ENCODE data around the gene CX3CR1.

CX3CR1 gene

DNA sequence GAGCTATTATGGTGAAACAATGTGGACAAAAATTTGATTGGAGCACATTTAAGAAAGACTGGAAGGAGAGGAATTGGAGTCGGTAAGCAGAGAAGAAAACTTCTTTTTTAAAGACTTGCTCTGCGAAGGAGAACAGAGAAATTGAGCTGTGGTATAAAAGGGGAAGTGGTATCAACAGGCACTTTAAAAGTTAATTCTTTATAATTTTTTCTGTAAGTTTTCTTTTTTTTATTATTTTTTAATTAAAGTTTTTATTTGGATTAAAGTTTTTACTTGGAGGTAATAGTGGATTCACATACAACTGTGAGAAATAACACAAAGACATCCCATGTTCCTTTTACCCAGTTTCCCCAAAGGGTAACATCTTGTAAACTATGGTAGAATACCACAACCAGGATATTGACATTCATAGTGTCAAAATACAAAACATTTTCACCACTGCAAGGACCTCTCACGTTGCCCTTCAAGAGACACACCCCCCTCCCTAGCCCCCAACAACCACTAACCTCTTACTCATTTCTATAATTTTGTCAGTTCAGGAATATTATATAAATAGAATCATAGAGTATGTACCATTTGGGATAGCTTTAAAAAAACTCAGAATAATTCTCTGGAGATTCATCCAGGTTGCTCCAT, 53.6 kb downstream of the CX3CR1 start:
- POLR2A ChIA-PET, result no interaction called here
- no peaks in the 10 kb centered on the region for H3K4me1 ChIP-seq (ENCODE audit: control insufficient read depth, insufficient read depth, low read length)
- TF ChIP-seq ZNF704 (tag by site-specific recombination; IDR thresholded peaks at IDR 0.05), result no peak
- TF ChIP-seq, protein P1, sequence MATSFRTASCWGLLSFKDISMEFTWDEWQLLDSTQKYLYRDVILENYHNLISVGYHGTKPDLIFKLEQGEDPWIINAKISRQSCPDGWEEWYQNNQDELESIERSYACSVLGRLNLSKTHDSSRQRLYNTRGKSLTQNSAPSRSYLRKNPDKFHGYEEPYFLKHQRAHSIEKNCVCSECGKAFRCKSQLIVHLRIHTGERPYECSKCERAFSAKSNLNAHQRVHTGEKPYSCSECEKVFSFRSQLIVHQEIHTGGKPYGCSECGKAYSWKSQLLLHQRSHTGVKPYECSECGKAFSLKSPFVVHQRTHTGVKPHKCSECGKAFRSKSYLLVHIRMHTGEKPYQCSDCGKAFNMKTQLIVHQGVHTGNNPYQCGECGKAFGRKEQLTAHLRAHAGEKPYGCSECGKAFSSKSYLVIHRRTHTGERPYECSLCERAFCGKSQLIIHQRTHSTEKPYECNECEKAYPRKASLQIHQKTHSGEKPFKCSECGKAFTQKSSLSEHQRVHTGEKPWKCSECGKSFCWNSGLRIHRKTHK (tag by site-specific recombination; IDR thresholded peaks at IDR 0.05), result no peak
- TF ChIP-seq ZNF274 (IDR thresholded peaks at IDR 0.05; ENCODE audit: low read length), result no peak
- TF ChIP-seq ZNF274 (tag by site-specific recombination; IDR thresholded peaks at IDR 0.05; ENCODE audit: borderline replicate concordance), result no peak
- TF ChIP-seq, protein P2, sequence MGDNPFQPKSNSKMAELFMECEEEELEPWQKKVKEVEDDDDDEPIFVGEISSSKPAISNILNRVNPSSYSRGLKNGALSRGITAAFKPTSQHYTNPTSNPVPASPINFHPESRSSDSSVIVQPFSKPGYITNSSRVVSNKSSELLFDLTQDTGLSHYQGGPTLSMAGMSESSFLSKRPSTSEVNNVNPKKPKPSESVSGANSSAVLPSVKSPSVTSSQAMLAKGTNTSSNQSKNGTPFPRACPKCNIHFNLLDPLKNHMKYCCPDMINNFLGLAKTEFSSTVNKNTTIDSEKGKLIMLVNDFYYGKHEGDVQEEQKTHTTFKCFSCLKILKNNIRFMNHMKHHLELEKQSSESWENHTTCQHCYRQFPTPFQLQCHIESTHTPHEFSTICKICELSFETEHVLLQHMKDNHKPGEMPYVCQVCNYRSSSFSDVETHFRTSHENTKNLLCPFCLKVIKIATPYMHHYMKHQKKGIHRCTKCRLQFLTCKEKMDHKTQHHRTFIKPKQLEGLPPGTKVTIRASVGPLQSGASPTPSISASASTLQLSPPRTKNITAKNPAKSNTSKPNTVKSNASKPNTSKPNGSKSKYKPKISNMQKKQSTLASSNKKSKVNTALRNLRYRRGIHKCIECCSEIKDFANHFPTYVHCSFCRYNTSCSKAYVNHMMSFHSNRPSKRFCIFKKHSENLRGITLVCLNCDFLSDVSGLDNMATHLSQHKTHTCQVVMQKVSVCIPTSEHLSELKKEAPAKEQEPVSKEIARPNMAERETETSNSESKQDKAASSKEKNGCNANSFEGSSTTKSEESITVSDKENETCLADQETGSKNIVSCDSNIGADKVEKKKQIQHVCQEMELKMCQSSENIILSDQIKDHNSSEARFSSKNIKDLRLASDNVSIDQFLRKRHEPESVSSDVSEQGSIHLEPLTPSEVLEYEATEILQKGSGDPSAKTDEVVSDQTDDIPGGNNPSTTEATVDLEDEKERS (tag by site-specific recombination; IDR thresholded peaks at IDR 0.05), result no peak
- TF ChIP-seq KLF10 (tag by site-specific recombination; IDR thresholded peaks at IDR 0.05), result no peak
- TF ChIP-seq ZNF544 (tag by site-specific recombination; IDR thresholded peaks at IDR 0.05), result no peak
- no peak for TF ChIP-seq ZNF621 (tag by site-specific recombination; IDR thresholded peaks at IDR 0.05)
- TF ChIP-seq, protein P3, sequence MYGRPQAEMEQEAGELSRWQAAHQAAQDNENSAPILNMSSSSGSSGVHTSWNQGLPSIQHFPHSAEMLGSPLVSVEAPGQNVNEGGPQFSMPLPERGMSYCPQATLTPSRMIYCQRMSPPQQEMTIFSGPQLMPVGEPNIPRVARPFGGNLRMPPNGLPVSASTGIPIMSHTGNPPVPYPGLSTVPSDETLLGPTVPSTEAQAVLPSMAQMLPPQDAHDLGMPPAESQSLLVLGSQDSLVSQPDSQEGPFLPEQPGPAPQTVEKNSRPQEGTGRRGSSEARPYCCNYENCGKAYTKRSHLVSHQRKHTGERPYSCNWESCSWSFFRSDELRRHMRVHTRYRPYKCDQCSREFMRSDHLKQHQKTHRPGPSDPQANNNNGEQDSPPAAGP (tag by site-specific recombination; IDR thresholded peaks at IDR 0.05), result no peak
- no peak for TF ChIP-seq ZNF350 (tag by site-specific recombination; IDR thresholded peaks at IDR 0.05)
- no peak for TF ChIP-seq ZNF830 (tag by site-specific recombination; IDR thresholded peaks at IDR 0.05; ENCODE audit: low read depth)
- no peak for TF ChIP-seq REPIN1 (tag by site-specific recombination; IDR thresholded peaks at IDR 0.05; ENCODE audit: low read depth)
- TF ChIP-seq ZNF626 (tag by site-specific recombination; IDR thresholded peaks at IDR 0.05), result no peak
- TF ChIP-seq ZNF394 (tag by site-specific recombination; IDR thresholded peaks at IDR 0.05; ENCODE audit: borderline replicate concordance), result no peak
- H3K9me3 ChIP-seq (ENCODE audit: control insufficient read depth, insufficient read depth, low read depth, low read length), result no peaks in the 10 kb centered on the region
- H3K4me3 ChIP-seq (ENCODE audit: low read depth, low read length), result no peak overlapping the region
- CTCF ChIA-PET, result no interaction called here
- H3K27ac ChIP-seq (ENCODE audit: extremely low read depth, low read depth, low read length), result no peak overlapping the region
- H3K36me3 ChIP-seq (ENCODE audit: control insufficient read depth in 2 of 2, insufficient read depth in 1 of 2, low read length in 2 of 2), result no peaks in the 10 kb centered on the region

GRCh38 chr3:39224288-39224687, 55.5 kb downstream of the CX3CR1 start:
- no peaks in the 10 kb centered on the region for H3K36me3 ChIP-seq (ENCODE audit: control insufficient read depth in 2 of 2, insufficient read depth in 1 of 2, low read length in 2 of 2)
- H3K9me3 ChIP-seq (ENCODE audit: control insufficient read depth, insufficient read depth, low read depth, low read length), result no peaks in the 10 kb centered on the region
- POLR2A ChIA-PET, result no interaction called here
- no peaks in the 10 kb centered on the region for H3K4me1 ChIP-seq (ENCODE audit: control insufficient read depth, insufficient read depth, low read length)
- no peak overlapping the region for H3K4me3 ChIP-seq (ENCODE audit: low read depth, low read length)
- CTCF ChIA-PET, result interaction anchor here (0.9 to 1.6 kb wide), 2 partner anchors 16 to 34 kb away, joined by 3 to 4 read pairs; no protein-coding TSS in a partner anchor
- H3K27ac ChIP-seq (ENCODE audit: extremely low read depth, low read depth, low read length), result no peak overlapping the region
- TF ChIP-seq ZBTB17 (tag by site-specific recombination; IDR thresholded peaks at IDR 0.05) (no peak), ZFP3 (tag by site-specific recombination; IDR thresholded peaks at IDR 0.05; ENCODE audit: low read depth) (no peak), YY1 (tag by site-specific recombination; IDR thresholded peaks at IDR 0.05) (no peak), ZNF10 (tag by site-specific recombination; IDR thresholded peaks at IDR 0.05) (no peak), ZNF266 (tag by site-specific recombination; IDR thresholded peaks at IDR 0.05; ENCODE audit: low read depth) (no peak), KLF1 (tag by site-specific recombination; IDR thresholded peaks at IDR 0.05) (no peak), ZNF274 (IDR thresholded peaks at IDR 0.05; ENCODE audit: low read length) (no peak), ZNF274 (tag by site-specific recombination; IDR thresholded peaks at IDR 0.05; ENCODE audit: borderline replicate concordance) (no peak), ZSCAN23 (tag by site-specific recombination; IDR thresholded peaks at IDR 0.05) (no peak), ZNF629 (tag by site-specific recombination; IDR thresholded peaks at IDR 0.05) (no peak), ZNF174 (tag by site-specific recombination; IDR thresholded peaks at IDR 0.05) (no peak), GFI1B (tag by site-specific recombination; IDR thresholded peaks at IDR 0.05) (no peak), MYNN (tag by site-specific recombination; IDR thresholded peaks at IDR 0.05; ENCODE audit: borderline replicate concordance) (no peak)
- TF ChIP-seq, protein P1 (tag by site-specific recombination; IDR thresholded peaks at IDR 0.05), result no peak
